DOHH2 (cell line): ENCODE measurements around the gene TGM4.

Experiments
- H3F3A ChIP-seq: fragments of 200-600 bp; sonication (generic), shearing (Covaris generic); 2 replicates; pipeline ENCODE4 v1.6.0; 2016; ENCODE audit warnings: antibody characterized with exemption, mild to moderate bottlenecking; ENCODE audit not compliant: control insufficient read depth, insufficient read depth
- H3K27ac ChIP-seq: fragments of 200-600 bp; sonication (generic); 2 replicates; pipeline ENCODE4 v1.5.1; 2014; ENCODE audit warnings: low read depth, mild to moderate bottlenecking, low read length, moderate library complexity
- H3K27me3 ChIP-seq: fragments of 200-600 bp; sonication (generic); 2 replicates; pipeline ENCODE4 v1.6.1; 2014; ENCODE audit warnings: mild to moderate bottlenecking, low read length, mixed read lengths; ENCODE audit not compliant: control insufficient read depth
- H3K36me3 ChIP-seq: fragments of 200-600 bp; sonication (generic); 2 replicates; pipeline ENCODE4 v1.6.1; 2014; ENCODE audit warnings: mild to moderate bottlenecking, low read length, moderate library complexity, mixed read lengths; ENCODE audit not compliant: control insufficient read depth
- H3K4me1 ChIP-seq: fragments of 200-600 bp; sonication (generic); 2 replicates; pipeline ENCODE4 v1.6.1; 2014; ENCODE audit warnings: mild to moderate bottlenecking, low read length, mixed read lengths; ENCODE audit not compliant: control insufficient read depth
- H3K4me2 ChIP-seq: fragments of 200-600 bp; sonication (generic); 2 replicates; pipeline ENCODE4 v1.6.0; 2014; ENCODE audit warnings: mild to moderate bottlenecking, low read length, moderate library complexity
- H3K4me3 ChIP-seq: fragments of 200-600 bp; sonication (generic); 2 replicates; pipeline ENCODE4 v1.5.1; 2014; ENCODE audit warnings: mild to moderate bottlenecking, low read length, mixed read lengths
- H3K79me2 ChIP-seq: fragments of 200-600 bp; sonication (generic); 2 replicates; pipeline ENCODE4 v1.6.1; 2014; ENCODE audit warnings: mild to moderate bottlenecking, low read length, mixed read lengths; ENCODE audit not compliant: control insufficient read depth
- H3K9me2 ChIP-seq: fragments of 200-600 bp; sonication (generic); replicated peaks from 2 replicates; pipeline ENCODE4 v1.6.1; 2014; ENCODE audit warnings: mild to moderate bottlenecking, low read length, mixed read lengths; ENCODE audit not compliant: control insufficient read depth
- H3K9me3 ChIP-seq: fragments of 200-600 bp; sonication (generic); 2 replicates; pipeline ENCODE4 v1.6.1; 2014; ENCODE audit warnings: antibody characterized with exemption, low read length, mixed read lengths; ENCODE audit not compliant: control insufficient read depth, insufficient read depth
- H4K20me1 ChIP-seq: fragments of 200-600 bp; sonication (generic); 2 replicates; pipeline ENCODE4 v1.6.0; 2014; ENCODE audit warnings: low read depth, mild to moderate bottlenecking, antibody characterized with exemption, low read length, moderate library complexity; ENCODE audit not compliant: control insufficient read depth, insufficient read depth
- CTCF ChIP-seq: fragments of 200-600 bp; sonication (generic); IDR thresholded peaks from one replicate; pipeline ENCODE4 v1.5.1; 2014; ENCODE audit warnings: antibody characterized with exemption, mild to moderate bottlenecking, low read depth, low read length; ENCODE audit not compliant: poor library complexity, severe bottlenecking
- EZH2phosphoT487 ChIP-seq: fragments of 200-600 bp; sonication (generic); IDR thresholded peaks from 2 replicates; pipeline ENCODE4 v1.6.1; 2017; ENCODE audit warnings: borderline replicate concordance, mild to moderate bottlenecking, antibody characterized with exemption, low read length, moderate library complexity, mixed read lengths

Gene TGM4

GRCh38 chr3:44950275-44950734 is 75.9 kb downstream of the TGM4 start:
- TF ChIP-seq EZH2phosphoT487 (no peak), CTCF (no peak)
- Histone ChIP-seq H3K27me3 (no peaks in the 10 kb centered on the region), H4K20me1 (no peaks in the 10 kb centered on the region), H3K9me3 (no peaks in the 10 kb centered on the region), H3K4me2 (no peak overlapping the region), H3K4me1 (peaks cover 28% of the 10 kb centered on the region), H3K36me3 (peaks cover 12% of the 10 kb centered on the region; the same call in 1 of the 2 replicates), H3K27ac (no peak overlapping the region), H3F3A (no peaks in the 10 kb centered on the region), H3K9me2 (no peaks in the 10 kb centered on the region), H3K4me3 (no peak overlapping the region), H3K79me2 (peaks cover 18% of the 10 kb centered on the region)

- peaks cover 12% of the 10 kb centered on the region; the same call in 1 of the 2 replicates for H3K36me3 ChIP-seq
- no peak overlapping the region for H3K4me3 ChIP-seq
- no peaks in the 10 kb centered on the region for H3K27me3 ChIP-seq
- TF ChIP-seq EZH2phosphoT487 (no peak), CTCF (no peak)
- H3K4me1 ChIP-seq = peaks cover 49% of the 10 kb centered on the region
- no peaks in the 10 kb centered on the region for H3F3A ChIP-seq
- H3K27ac ChIP-seq = no peak overlapping the region
- H3K9me3 ChIP-seq = no peaks in the 10 kb centered on the region
- H4K20me1 ChIP-seq = no peaks in the 10 kb centered on the region
- H3K4me2 ChIP-seq = no peak overlapping the region
- peaks cover 28% of the 10 kb centered on the region for H3K79me2 ChIP-seq
- no peaks in the 10 kb centered on the region for H3K9me2 ChIP-seq
Measured at GRCh38 chr3:44952689-44953088, 78.3 kb downstream of the TGM4 start.

DNA sequence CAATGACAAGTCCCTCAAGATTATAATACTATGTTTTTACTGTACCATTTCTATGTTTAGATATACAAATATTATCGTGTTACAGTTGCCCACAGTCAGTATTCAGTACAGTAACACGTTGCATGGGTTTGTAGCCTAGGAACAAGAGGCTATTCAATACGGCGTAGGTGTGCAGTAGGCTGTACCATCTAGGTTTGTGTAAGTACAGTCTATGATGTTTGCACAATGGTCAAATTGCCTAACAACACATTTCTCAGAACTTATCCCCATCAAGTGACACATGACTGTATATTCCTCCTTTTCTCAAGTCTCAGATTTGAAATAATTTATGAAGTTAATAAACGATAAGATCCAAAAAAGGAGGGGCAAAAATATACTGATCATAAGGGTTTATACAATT is 79.9 kb downstream of the TGM4 start:
- Histone ChIP-seq H3K27me3 (no peaks in the 10 kb centered on the region), H3K4me3 (no peak overlapping the region), H3K9me3 (no peaks in the 10 kb centered on the region), H3K27ac (no peak overlapping the region), H3K4me2 (peak overlapping the region; percentile 9; the same call in 1 of the 2 replicates), H3F3A (no peaks in the 10 kb centered on the region), H3K4me1 (peaks cover 49% of the 10 kb centered on the region), H4K20me1 (no peaks in the 10 kb centered on the region), H3K9me2 (no peaks in the 10 kb centered on the region), H3K36me3 (peaks cover 27% of the 10 kb centered on the region; the same call in 1 of the 2 replicates), H3K79me2 (peaks cover 28% of the 10 kb centered on the region)
- TF ChIP-seq EZH2phosphoT487 = no peak
- TF ChIP-seq CTCF = no peak

DNA sequence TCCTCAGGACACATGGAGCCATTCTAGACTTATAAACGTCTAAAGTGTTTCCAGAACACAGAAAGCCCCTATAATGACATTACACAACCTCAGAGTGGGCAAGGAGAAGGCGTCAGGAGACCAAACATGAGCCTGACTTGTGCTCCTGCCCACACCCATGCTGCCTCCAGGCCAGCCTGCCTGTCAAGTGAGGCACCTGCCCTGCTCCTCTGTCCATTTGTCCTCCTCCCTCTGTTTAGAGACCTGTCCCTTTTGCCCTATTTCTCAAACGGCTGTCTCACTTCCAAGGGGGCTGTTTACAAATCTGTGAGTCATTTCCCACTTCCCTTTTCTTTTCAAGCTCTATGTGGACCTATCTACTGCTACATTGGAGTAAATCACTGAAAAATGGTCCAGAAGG is 80.6 kb downstream of the TGM4 start:
- H3K4me3 ChIP-seq = no peak overlapping the region
- peaks cover 30% of the 10 kb centered on the region for H3K79me2 ChIP-seq
- H3K36me3 ChIP-seq = peaks cover 27% of the 10 kb centered on the region; the same call in 1 of the 2 replicates
- H3K9me2 ChIP-seq = no peaks in the 10 kb centered on the region
- no peak overlapping the region for H3K27ac ChIP-seq
- H3K27me3 ChIP-seq = no peaks in the 10 kb centered on the region
- TF ChIP-seq EZH2phosphoT487 (no peak), CTCF (no peak)
- H3K9me3 ChIP-seq = no peaks in the 10 kb centered on the region
- H3K4me1 ChIP-seq = peaks cover 49% of the 10 kb centered on the region
- H3F3A ChIP-seq = no peaks in the 10 kb centered on the region
- H3K4me2 ChIP-seq = peak overlapping the region; percentile 9; the same call in 1 of the 2 replicates
- no peaks in the 10 kb centered on the region for H4K20me1 ChIP-seq
